ENCODE data around the gene DDAH1.

- TF ChIP-seq, protein P1, sequence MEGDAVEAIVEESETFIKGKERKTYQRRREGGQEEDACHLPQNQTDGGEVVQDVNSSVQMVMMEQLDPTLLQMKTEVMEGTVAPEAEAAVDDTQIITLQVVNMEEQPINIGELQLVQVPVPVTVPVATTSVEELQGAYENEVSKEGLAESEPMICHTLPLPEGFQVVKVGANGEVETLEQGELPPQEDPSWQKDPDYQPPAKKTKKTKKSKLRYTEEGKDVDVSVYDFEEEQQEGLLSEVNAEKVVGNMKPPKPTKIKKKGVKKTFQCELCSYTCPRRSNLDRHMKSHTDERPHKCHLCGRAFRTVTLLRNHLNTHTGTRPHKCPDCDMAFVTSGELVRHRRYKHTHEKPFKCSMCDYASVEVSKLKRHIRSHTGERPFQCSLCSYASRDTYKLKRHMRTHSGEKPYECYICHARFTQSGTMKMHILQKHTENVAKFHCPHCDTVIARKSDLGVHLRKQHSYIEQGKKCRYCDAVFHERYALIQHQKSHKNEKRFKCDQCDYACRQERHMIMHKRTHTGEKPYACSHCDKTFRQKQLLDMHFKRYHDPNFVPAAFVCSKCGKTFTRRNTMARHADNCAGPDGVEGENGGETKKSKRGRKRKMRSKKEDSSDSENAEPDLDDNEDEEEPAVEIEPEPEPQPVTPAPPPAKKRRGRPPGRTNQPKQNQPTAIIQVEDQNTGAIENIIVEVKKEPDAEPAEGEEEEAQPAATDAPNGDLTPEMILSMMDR (IDR thresholded peaks at IDR 0.05), result no peak
- no peak for TF ChIP-seq POLR2A (IDR thresholded peaks at IDR 0.05)
These were observed 2.1 kb upstream of the DDAH1 start for GRCh38 chr1:85467036-85467435.

Measured in heart left ventricle (tissue), 13 donors.